ENCODE measurements around the gene FOLR3. TPM values are rescaled to one million over a fixed set of nuclear protein-coding genes. Genes with fewer than 3 reads are reported as not detected.
"Not testable (repeated sequence)": the region's sequence is repeated elsewhere in the genome, so short reads cannot be mapped to it uniquely, and the experiment has no call there.

FOLR3 gene
- total RNA-seq, 4 donors from 2014 or later = not detected

DNA sequence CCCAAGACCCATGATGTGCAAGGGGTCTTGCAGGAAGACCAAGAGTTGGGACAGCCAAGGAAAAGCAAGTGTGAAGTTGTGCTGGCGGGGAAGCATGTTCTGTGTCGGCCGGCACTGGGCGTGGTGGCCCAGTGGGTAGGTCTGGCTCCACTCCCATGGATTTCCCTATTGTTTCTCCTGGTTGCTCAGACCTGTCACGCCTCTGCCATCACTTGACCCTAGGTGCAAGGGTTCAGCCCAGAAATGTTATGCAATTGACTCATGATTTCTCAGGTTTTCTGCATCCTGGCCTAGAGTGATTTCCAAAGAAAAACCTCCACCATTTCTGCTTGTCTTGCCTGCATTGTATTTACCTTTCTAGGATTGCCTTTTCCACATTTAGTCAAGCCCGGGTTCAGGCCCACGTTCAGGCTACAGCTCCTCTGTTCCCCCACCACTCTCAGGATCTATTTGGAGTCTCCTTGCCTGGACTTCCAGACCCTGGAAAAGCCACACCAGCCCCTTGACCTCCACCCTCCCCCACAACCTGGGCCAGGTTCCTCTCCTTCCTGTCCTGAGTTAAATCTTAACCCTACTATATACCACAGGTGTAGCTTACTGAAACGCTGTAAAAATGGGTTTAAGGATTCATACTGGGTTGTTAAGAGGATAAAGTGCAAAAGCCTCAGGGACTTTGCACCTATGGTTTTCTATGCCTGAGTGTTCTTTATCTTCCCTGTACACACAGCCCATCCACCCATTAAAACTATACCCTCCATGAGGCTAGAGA, 39.0 kb downstream of the FOLR3 start:
- Histone ChIP-seq H3K9me3 (no peaks in the 10 kb centered on the region), H3K4me3 (no peak overlapping the region), H3K36me3 (no peaks in the 10 kb centered on the region), H3K27ac (peak overlapping the region in 3 of 4 donors; percentile 51 to 89 (median 81)), H3K27me3 (no peaks in the 10 kb centered on the region), H3K4me1 (peaks cover 0 to 12% (median 0%) of the 10 kb centered on the region in 4 donors)
- TF ChIP-seq POLR2A (IDR thresholded peaks at IDR 0.05) = no peak
- TF ChIP-seq, protein P1, sequence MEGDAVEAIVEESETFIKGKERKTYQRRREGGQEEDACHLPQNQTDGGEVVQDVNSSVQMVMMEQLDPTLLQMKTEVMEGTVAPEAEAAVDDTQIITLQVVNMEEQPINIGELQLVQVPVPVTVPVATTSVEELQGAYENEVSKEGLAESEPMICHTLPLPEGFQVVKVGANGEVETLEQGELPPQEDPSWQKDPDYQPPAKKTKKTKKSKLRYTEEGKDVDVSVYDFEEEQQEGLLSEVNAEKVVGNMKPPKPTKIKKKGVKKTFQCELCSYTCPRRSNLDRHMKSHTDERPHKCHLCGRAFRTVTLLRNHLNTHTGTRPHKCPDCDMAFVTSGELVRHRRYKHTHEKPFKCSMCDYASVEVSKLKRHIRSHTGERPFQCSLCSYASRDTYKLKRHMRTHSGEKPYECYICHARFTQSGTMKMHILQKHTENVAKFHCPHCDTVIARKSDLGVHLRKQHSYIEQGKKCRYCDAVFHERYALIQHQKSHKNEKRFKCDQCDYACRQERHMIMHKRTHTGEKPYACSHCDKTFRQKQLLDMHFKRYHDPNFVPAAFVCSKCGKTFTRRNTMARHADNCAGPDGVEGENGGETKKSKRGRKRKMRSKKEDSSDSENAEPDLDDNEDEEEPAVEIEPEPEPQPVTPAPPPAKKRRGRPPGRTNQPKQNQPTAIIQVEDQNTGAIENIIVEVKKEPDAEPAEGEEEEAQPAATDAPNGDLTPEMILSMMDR (IDR thresholded peaks at IDR 0.05) = no peak
- peak in 2 of 3 donors; percentile 81 for DNase-seq

DNA sequence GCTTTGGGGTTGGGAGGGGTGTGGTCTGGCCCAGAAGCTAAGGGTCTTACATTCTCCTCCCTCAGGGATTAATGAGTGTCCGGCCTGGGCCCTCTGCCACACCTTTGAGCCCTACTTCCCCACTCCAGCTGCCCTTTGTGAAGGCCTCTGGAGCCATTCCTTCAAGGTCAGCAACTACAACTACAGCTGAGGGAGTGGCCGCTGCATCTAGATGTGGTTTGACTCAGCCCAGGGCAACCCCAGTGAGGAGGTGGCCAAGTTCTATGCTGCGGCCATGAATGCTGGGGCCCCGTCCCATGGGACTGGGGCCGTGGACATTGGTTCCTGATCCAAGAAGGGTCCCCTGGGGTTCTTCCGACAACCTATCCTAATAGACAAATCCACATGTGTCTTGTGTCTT, 42.1 kb downstream of the FOLR3 start:
- Histone ChIP-seq H3K36me3 (no peaks in the 10 kb centered on the region), H3K4me3 (no peak overlapping the region), H3K27ac (peak overlapping the region in 1 of 4 donors; percentile 12), H3K9me3 (no peaks in the 10 kb centered on the region), H3K4me1 (peaks cover 0 to 6% (median 0%) of the 10 kb centered on the region in 4 donors), H3K27me3 (no peaks in the 10 kb centered on the region)
- TF ChIP-seq, protein P1 (IDR thresholded peaks at IDR 0.05) = no peak
- no peak for TF ChIP-seq POLR2A (IDR thresholded peaks at IDR 0.05)
- peak in 1 of 3 donors; percentile 61 for DNase-seq

DNA sequence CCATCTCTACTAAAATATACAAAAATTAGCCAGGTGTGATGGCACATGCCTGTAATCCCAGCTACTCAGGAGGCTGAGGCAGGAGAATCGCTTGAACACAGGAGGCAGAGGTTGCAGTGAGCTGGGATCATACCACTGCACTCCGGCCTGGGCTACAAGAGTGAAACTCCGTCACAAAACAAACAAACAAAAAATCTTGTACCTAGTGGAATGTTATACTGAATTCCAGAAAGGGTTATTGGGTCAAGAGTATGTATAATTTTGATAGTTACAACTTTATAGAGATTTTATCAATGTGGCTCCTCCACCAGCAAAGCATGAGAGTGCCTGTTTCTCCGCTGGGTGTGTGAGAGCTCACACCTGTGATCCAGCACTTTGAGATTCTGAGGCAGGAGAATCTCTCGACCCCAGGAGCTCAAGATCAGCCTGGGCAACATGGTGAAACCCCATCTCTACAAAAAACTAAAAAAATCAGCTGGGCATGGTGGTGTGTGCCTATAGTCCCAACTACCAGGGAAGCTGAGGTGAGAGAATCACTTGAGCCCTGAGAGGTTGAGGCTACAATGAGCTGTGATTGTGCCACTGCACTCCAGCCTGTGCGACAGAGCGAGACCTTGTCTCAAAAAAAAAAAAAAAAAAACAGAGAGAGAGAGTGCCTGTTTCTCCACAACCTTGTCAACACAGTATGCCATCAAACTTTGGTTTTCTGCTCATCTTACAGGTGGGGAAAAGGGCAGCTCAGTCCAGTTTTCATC, 43.7 kb downstream of the FOLR3 start:
- Histone ChIP-seq H3K36me3 (no peaks in the 10 kb centered on the region), H3K9me3 (no peaks in the 10 kb centered on the region), H3K27ac (no peak overlapping the region), H3K27me3 (no peaks in the 10 kb centered on the region), H3K4me3 (no peak overlapping the region), H3K4me1 (peaks cover 0 to 6% (median 0%) of the 10 kb centered on the region in 4 donors)
- TF ChIP-seq, protein P1 (IDR thresholded peaks at IDR 0.05) = no peak
- no peak for TF ChIP-seq POLR2A (IDR thresholded peaks at IDR 0.05)
- DNase-seq = no peak

DNA sequence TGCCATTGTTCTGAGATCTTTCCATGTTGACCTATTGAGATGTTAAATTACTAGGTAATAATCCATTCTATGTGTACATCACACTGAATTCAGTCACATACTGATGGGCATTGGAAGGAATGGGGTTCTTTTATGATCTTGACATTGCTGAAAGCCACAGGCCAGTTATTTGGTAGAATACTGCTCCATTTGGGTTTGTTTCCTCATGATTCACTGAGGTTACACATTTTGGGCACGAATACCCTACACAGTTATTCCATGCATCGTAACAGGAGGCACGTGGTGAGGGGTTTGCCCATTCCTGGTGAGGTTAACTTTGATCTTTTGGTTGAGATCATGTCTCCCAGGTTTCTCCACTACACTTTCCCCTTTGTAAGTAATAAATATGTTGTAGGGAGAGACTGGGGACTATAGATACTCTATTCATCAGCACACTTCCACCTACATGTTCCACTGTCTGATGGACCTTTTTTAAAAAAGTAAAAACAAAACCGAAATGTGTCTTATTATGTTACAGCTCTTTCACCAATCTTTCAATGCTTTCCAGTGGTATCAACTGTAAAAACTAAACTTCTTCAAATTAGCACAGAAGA, 44.4 kb downstream of the FOLR3 start:
- DNase-seq = no peak
- TF ChIP-seq, protein P1 (IDR thresholded peaks at IDR 0.05) = no peak
- TF ChIP-seq POLR2A (IDR thresholded peaks at IDR 0.05) = no peak
- no peaks in the 10 kb centered on the region for H3K36me3 ChIP-seq
- no peak overlapping the region for H3K4me3 ChIP-seq
- peaks cover 0 to 5% (median 0%) of the 10 kb centered on the region in 4 donors for H3K4me1 ChIP-seq
- no peak overlapping the region for H3K27ac ChIP-seq
- H3K27me3 ChIP-seq = no peaks in the 10 kb centered on the region
- H3K9me3 ChIP-seq = no peaks in the 10 kb centered on the region

DNA sequence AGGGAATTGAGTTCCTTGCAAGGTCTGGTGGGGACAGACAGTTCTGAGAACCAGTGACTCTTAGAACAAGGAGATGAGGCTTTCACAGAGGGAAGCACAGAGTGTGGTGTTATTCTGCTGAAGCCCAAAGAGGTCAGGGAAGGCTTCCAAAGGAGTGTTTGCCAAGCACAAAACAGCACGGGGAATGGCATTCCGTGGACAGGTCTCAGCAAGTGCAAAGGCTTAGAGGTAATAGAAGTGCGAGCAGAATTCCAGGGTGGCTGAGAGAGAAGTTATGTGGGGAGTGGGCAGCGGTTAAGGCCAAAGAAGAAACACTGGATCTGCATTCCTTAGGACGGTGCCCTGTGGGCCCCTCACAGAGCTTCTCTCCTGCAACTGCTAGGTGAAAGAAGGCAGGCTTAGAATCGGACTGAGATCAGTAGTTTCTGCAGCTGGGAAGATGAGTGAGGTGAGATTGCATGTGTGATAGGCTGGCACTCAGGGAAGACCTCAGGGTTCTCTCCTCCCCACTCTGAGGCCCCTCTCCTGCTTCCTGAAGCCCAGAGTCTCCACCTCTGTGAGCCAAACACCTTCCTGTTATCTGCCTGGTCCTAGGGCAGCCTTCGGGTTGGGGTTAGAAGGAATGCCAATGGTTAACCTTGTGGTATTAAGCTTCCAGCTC, 45.5 kb downstream of the FOLR3 start:
- not testable (repeated sequence) for H3K27ac ChIP-seq, H3K9me3 ChIP-seq, H3K27me3 ChIP-seq, DNase-seq, H3K36me3 ChIP-seq, H3K4me1 ChIP-seq, H3K4me3 ChIP-seq
